H54 (cell line): Measurements from ENCODE around the gene BMP7.

Experiments used
- DNase-seq: peaks from one replicate; pipeline ENCODE4 v3.0.0; 2011; ENCODE audit warnings: low spot score, mixed read lengths; ENCODE audit not compliant: insufficient read length
- FAIRE-seq: peaks from 3 replicates; lab custom pipeline; 2011; peaks lifted over from hg19 to GRCh38; lab: Jason Lieb, UNC
- POLR2A ChIP-seq: IDR thresholded peaks from 2 replicates; pipeline ENCODE4 v1.6.1; 2011; ENCODE audit warnings: low read depth, mild to moderate bottlenecking, low read length

Gene BMP7

GRCh38 chr20:57150559-57150958 is 115.9 kb downstream of the BMP7 start:
- no peak for DNase-seq
- FAIRE-seq: no peak
- no peak for TF ChIP-seq POLR2A

- FAIRE-seq (no peak), DNase-seq (no peak)
- TF ChIP-seq POLR2A: no peak
Observed at GRCh38 chr20:57148263-57148662, 118.2 kb downstream of the BMP7 start.

DNA sequence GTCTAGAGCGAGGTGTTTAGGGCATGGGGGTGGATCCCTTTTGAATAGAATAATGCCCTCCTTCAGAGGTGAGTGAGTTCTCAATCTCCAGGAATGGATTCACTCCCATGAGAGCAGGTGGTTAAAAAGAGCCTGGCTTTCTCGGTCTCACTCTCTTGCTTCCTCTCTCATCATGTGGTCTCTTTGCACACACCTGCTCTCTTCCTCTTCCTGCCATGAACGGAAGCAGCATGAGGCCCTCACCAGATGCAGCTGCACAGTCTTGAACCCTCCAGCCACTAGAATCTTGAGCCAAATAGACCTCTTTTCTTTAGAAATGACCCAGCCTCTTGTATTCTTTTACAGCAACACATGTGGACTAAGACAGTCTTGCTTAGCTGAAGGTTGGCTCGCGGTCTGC is 119.3 kb downstream of the BMP7 start:
- no peak for DNase-seq
- FAIRE-seq: no peak
- TF ChIP-seq POLR2A: no peak

DNA sequence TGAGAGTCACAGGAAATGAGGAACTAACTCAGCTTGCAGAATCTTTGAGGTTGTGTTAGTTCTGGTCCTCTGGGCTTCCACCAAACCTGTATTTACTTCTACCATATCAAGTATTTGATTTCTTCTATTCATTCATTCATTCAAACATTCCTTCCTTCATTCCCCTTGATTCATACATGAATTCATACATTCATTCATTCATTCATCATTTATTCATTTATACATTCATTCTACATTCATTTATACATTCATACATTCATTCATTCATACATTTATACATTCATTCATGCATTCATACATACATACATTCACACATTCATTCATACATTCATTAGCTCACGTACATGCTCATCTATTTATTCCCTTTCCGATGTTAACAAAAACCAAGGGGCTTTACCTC is 120.3 kb downstream of the BMP7 start:
- DNase-seq (no peak), FAIRE-seq (no peak)
- TF ChIP-seq POLR2A: no peak

DNA sequence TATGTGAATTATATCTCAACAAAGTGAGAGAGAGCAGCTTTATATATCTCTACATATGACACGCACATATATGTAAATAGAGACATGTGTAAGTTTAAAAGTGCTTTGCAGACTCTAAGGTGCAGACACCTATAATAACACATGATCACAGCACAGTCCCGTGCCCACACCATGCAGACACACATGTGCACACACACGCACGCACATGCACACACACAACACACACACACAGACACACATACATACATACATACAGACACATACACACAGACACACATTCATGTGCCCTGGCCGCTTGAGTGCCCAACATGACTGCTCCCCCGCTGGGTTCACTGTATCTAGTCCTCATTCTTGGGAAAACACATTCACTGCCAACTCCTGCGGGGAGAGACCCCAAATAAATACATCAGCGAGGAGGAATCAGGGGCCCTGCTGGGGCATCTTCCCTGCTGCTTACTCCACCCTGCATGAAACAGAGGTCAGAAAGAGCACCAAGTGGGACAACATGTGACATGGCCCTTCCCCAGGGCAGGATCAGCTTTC is 121.3 kb downstream of the BMP7 start:
- TF ChIP-seq POLR2A: no peak
- FAIRE-seq (no peak), DNase-seq (no peak)

GRCh38 chr20:57143173-57143572 is 123.3 kb downstream of the BMP7 start:
- FAIRE-seq: no peak
- TF ChIP-seq POLR2A: no peak
- no peak for DNase-seq

DNA sequence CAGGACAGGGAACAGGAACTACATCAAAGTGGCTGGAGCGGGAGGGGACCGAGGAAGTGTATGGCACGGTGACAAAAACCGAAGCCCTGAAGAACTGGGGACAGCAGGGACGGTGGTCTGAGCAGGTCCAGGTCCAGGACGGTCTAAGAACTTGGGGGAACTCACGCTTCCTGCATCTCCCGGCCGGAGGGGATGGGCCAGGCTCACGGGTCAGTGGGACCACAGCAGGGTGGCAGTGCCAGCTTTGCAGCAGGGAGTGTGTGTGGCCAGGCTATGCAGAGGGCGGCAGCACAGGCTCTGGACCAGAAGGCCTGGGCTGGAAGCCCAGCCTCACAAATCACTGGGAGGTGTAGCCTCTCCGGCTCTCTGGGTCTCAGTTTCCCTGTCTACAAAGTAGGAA is 123.8 kb downstream of the BMP7 start:
- TF ChIP-seq POLR2A: no peak
- DNase-seq (no peak), FAIRE-seq (no peak)

GRCh38 chr20:57141492-57141891 is 124.9 kb downstream of the BMP7 start:
- DNase-seq: no peak
- TF ChIP-seq POLR2A: no peak
- FAIRE-seq: no peak

- FAIRE-seq (no peak), DNase-seq (no peak)
- TF ChIP-seq POLR2A: no peak
Observed at GRCh38 chr20:57140416-57140965, 126.0 kb downstream of the BMP7 start.

- no peak for DNase-seq
- no peak for FAIRE-seq
- no peak for TF ChIP-seq POLR2A
Observed at GRCh38 chr20:57139342-57140093, 126.9 kb downstream of the BMP7 start.

GRCh38 chr20:57138198-57138995 is 128.0 kb downstream of the BMP7 start:
- FAIRE-seq: no peak
- no peak for DNase-seq
- TF ChIP-seq POLR2A: no peak

- no peak for DNase-seq
- FAIRE-seq: no peak
- no peak for TF ChIP-seq POLR2A
Observed at GRCh38 chr20:57137676-57138075, 128.8 kb downstream of the BMP7 start.

- FAIRE-seq (no peak), DNase-seq (no peak)
- no peak for TF ChIP-seq POLR2A
Observed at GRCh38 chr20:57136734-57137133, 129.7 kb downstream of the BMP7 start.

DNA sequence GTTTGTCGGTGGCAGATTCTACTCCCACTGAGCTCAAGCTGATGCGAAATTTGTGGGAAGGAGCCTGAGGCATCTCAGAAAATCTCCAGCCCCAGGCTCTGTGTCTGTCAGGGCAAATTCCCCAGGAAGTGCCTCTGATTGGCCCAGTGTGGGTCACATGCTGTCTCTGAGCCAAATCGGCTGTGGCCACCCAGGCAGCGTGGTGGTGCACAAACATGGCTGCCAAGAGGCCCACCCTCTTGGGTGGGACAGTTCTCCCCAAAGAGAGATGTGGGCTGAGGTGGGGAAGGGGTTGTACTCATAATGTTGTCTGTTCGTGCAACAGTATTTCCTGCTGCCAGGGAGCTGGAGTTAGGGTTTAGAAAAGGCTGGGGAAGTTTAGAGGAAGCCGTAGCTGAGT is 130.6 kb downstream of the BMP7 start:
- DNase-seq (no peak), FAIRE-seq (no peak)
- no peak for TF ChIP-seq POLR2A
